Activated CD4-positive, CD25-positive, alpha-beta regulatory T cell treated with anti-CD3 and anti-CD28 coated beads, Interleukin-2, amount 50 U/mL, for 24 hours (primary cell): ENCODE data around the gene ZNF99.
"Not testable (repeated sequence)": the region's sequence is repeated elsewhere in the genome, so short reads cannot be mapped to it uniquely, and the experiment has no call there.

Source experiments
- ATAC-seq, 2 donors: fragments of 150-1000 bp; cut with Tn5 transposase; one replicate each; pipeline ENCODE4 v1.10.0; 2021; ENCODE audit warnings: mild to moderate bottlenecking in 1 of 2, moderate library complexity in 1 of 2

Gene ZNF99

GRCh38 chr19:22783651-22784410 lies at the start of gene ZNF99:
ZNF99 (minus strand) TSS chr19:22784151; CDS start chr19:22784016, 135 bp downstream.
- ATAC-seq = no peak

- no peak for ATAC-seq
Observed at GRCh38 chr19:22832031-22832762, 48.2 kb upstream of the ZNF99 start, which contains the start of gene ZNF723. ZNF723 (plus strand) TSS chr19:22832291; CDS start chr19:22832380, 89 bp downstream.

GRCh38 chr19:22831211-22831610 lies 47.3 kb upstream of the ZNF99 start:
- no peak for ATAC-seq

DNA sequence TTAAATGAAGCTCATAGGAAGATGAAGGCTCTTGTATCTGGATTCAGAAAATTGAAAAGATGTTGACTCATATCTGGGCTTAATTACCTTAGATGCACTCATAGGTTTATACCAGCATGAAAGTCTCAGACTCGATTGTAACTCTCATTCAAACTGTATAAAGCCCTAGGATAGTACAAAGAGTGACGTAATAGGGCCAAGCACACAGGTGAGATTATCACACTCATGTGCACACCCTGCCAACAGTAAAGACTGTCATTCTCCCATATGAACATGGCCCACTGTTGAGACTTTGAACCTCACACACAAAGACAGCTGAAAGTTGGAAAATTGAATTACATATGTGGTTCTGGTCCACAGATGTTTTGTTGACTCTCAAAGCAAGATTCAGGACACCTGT lies 30.2 kb upstream of the ZNF99 start:
- ATAC-seq = no peak

DNA sequence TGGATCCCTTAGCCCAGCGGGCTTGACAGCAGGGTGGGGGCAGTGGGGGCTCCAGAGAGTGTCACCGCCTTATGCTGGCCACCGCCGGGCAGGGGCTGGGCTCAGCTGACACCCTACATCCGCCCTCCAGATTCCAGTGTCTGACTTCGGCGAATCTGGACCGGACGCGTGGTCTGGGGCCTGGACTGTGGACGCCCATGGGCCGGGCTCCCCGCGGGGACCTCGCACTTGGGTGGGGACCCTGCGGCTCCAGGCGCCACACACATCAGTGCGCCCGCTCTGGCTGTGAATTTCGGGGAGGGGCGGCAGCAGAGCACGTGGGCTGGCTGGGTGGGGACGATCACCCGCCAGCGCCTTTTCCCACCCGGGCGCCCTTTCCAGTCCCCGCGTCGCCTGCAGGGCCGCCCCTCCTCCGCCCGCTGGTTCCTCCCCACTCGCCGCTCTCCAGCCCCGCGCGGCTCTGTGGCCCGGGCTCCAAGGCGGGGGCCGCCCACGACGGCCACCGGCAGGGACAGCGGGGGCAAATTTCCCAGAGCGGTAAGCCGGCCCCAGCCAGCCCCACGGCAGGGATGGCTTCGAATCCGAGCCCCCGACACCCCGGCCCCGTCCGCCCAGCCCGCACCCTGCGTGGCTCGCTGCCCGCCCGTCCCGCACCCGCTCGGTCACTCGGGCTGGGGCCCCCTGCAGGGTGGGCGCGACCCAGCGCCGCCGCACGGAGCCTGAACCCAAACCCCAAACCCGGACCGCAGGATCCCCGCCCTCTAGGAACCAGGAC lies 23.3 kb upstream of the ZNF99 start:
- ATAC-seq = no peak

GRCh38 chr19:22806418-22806817 lies 22.5 kb upstream of the ZNF99 start:
- no peak for ATAC-seq

DNA sequence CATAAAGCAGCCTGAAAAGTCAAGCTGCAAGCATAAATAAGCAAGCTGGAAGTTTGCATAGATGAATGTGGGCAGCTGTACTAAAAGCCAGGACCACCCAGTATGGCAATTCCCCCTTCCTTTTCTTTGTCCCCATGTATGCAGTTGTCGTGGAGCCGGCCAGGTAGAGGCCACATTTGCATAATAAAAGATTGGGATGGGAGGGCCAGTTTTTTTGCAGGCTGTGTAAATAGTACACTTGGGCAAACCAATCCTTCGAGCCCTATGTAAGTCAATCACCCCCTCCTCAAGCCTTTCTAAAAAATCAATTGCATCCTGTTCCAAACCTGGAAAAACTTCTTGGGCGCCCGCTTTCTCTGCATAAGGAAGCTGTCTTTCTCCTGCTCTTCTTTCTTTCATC lies 13.1 kb upstream of the ZNF99 start:
- ATAC-seq = no peak

GRCh38 chr19:22792863-22793262 lies 8.9 kb upstream of the ZNF99 start:
- ATAC-seq = not testable (repeated sequence)

DNA sequence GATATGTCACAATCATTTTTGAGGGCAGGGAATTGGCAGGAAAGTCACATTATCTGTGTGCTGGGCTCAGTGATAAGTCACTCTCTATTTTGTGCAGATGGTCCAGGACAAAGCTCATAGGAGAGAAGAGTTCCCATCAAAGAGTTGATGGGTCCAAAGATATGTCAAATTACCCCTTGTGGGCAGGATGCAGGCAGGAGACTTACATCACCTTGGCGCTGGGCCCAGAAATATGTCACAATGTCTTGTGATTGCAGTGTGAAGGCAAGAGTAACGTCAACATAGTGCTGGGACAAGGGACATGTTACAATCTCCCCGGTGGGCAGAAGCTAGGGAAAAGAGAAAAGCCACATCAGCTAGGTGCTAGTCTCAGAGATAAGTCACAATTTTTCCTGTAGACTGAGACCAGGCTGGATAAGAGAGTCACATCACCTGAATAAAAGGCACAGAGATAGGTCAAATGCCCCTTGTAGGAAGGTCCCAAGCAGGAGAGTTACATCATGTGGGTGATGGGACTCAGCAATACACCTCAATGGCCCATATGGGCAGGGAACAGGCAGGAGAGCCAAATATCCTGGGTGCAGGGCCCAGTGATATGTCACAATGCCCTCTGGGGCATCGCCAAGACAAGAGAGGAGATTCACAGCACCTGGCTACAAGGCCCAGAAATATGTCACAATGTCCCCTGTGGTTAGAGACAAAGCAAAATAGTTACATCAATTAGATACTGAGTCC lies 47.9 kb downstream of the ZNF99 start:
- ATAC-seq = no peak

DNA sequence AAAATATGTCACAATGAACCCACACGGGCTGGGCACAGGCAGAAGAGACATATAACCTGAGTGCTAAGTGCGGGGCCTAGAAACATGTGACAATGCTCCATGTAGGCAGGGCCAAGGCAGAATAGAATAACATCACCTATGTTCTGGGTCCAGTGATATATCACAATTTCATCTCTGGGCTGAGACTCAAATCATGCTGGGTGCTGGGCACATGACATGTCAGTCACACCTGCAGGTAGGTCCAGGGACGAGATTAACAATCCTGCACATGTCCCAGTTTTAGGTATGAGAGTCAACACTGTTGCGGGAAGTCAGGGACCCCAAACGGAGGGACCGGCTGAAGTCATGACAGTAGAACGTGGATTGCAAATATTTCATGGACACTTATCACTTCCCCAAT lies 50.3 kb downstream of the ZNF99 start:
- ATAC-seq = no peak

- not testable (repeated sequence) for ATAC-seq
Observed at GRCh38 chr19:22728214-22728613, 55.7 kb downstream of the ZNF99 start.

DNA sequence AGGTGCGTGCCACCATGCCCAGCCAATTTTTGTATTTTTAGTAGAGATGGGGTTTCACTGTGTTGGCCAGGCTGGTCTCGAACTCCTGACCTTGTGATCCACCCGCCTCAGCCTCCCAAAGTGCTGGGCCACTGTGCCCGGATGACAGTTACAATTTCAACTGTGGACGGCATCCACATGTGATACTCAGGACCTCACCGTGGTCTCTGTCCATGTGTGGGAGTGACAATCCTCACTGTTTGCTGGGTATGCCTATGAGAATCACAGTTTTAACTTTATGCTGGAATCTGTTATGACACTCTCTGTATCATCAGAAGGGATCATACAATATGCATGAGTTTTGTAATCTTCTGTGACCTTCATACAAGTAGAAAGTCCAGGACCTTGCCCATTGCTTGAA lies 62.4 kb downstream of the ZNF99 start:
- not testable (repeated sequence) for ATAC-seq

- ATAC-seq = no peak
Observed at GRCh38 chr19:22708983-22709382, 75.0 kb downstream of the ZNF99 start.

DNA sequence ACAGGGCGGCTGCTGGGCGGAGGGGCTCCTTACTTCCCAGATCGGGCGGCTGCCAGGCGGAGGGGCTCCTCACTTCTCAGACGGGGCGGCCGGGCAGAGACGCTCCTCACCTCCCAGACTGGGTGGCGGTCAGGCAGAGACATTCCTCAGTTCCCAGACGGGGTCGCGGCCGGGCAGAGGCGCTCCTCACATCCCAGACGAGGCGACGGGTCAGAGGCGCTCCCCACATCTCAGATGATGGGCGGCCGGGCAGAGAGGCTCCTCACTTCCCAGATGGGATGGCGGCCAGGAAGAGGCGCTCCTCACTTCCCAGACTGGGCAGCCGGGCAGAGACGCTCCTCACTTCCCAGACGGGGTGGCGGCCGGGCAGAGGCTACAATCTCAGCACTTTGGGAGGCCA lies 80.9 kb downstream of the ZNF99 start:
- not testable (repeated sequence) for ATAC-seq

DNA sequence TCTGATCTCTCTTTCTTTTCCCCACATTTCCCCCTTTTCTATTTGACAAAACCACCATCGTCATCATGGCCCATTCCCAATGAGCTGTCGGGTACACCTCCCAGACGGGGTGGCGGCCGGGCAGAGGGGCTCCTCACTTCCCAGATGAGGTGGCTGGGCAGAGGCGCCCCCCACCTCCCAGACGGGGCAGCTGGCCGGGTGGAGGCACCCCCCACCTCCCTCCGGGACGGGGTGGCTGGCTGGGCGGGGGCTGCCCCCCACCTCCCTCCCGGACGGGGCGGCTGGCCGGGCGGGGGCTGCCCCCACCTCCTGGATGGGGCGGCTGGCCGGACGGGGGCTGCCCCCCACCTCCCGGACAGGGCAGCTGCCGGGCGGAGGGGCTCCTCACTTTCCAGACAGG lies 81.3 kb downstream of the ZNF99 start:
- ATAC-seq = not testable (repeated sequence)
